Measurements from ENCODE around the gene SPATA2.
A peak's percentile ranks its signal among the peaks of the same experiment; 100 is the strongest.

Gene SPATA2

DNA sequence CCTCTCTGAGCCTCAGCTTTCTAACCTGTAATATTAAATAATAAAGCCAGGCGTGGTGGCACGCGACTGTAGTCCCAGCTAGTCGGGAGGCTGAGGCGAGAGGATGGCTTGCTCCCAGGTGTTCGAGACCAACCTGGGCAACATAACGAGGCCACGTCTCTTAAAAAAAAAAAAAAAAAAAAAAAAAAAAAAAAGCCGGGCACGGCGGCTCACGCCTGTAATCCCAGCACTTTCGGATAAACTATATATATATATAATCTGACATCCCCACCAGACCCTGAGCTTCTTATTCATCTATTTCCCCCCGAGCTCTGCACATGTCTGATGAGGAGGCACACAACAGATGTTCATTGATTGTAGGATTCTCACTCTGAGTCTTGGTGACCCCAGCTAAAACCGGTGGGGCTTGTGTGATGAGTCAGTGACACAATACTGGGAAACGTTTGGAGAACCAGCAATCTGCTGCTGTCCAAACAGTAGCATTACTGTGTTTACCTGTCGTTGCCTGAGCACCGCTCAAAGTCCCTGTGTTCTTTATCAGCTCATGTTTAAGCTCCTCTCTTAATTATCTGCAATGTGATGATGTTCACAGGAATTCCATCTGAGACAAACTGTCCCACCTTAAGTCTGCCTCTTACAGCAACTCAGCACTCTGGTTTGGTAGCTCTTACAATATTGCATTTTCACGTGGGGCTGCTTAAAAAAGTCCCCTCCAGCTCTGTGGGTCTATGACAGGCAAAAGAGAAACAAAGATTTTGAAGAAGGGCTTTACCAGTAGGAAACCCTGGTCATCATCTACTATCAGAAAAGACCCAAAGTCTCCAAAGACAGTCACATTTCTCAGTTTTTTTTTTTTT lies 1.0 kb upstream of the SPATA2 start:
- DNase-seq (ENCODE audit: low read depth) = no peak
- peak overlapping the region; percentile 92 for H3K4me3 ChIP-seq (replicated peaks; ENCODE audit: low read depth, low read length)
- TF ChIP-seq CTCF (IDR thresholded peaks at IDR 0.05; ENCODE audit: low read length, missing control alignments) = no peak

DNA sequence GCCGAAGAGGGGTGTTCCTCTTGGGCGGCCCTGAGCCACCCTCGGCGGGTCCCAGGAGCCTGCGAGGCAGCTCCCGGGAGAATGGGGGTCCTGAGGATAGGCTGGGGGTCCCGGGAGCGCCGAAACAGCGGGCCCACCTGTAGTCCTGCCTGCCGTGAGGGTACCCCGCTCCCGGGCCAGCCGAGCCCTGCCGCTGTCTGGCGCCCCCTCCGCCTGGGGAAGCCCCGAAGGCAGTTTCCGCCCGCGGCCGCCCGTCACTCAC lies 280 bp downstream of the SPATA2 start:
- TF ChIP-seq CTCF (IDR thresholded peaks at IDR 0.05; ENCODE audit: low read length, missing control alignments) = no peak
- no peak for DNase-seq (ENCODE audit: low read depth)
- H3K4me3 ChIP-seq (replicated peaks; ENCODE audit: low read depth, low read length) = peak overlapping the region; percentile 92

DNA sequence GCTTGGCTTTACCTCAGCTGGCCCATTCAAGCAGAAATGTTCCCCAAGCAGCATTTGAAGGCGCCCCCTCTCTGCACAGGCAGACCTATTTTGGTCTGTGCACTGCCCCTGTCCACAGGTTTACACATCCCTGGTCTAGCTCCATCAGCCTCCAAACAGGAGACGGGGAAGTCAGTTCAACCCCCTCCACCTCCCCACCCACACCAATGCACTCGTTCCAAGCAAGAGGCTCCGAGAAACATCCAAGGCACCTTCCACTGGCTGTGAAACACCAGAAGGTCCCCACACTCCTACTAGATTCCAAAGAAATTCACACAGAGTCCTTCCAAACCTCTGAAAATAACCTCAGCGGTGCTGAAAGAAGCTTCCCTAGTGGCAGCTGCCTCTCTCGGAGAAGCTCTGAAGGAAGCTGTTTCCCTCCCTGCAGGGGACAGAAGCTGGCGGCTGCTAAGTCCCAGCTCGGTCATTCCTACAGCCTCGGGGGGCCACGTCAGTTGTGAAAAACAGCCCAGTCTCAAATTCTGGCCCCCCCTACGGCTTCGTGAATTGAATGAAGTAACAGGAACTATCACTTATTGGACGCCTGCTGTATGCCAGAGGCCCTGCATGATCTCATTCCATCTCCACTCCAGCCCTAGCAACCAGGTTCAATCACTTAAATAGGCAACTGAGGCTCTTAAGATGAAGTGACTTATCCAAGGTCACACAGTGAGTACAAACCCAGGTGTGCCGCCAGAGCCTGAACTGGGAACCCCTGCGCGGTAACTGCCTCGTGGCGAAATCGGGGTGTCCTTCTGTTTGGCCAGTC lies 815 bp downstream of the SPATA2 start:
- TF ChIP-seq CTCF (IDR thresholded peaks at IDR 0.05; ENCODE audit: low read length, missing control alignments) = no peak
- DNase-seq (ENCODE audit: low read depth) = no peak
- H3K4me3 ChIP-seq (replicated peaks; ENCODE audit: low read depth, low read length) = peak overlapping the region; percentile 92

DNA sequence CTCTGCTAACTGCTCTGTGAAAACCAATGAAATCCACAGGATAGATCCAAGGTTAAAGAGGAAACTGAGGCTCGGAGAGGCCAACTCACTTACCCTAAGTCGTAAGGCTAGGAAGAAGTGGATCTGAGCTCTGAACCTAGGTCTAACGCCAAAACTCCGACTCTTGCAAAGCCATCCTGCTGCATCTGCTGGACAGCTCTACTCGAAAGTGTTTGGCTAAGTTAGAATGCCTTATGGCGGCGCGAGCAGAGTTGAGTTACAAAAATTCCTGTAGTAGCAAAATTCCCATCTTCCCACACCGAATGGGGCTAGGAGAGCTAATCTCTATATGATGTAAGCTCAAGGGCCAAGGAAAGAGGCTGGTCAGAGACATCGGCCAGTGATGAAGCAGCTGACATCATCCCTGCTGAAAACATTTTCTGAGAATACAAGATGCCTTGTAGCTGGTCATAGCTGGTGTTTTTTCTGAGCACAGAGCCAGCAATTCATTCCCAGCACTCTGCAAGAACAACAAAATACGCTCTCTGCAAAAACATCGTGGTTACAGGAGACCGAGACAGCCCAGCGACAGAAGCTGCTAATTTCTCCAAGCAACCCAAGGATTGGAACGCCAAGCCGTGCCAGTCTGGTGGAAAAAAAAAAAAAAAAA lies 1.8 kb downstream of the SPATA2 start:
- DNase-seq (ENCODE audit: low read depth) = no peak
- H3K4me3 ChIP-seq (replicated peaks; ENCODE audit: low read depth, low read length) = peak overlapping the region; percentile 92
- TF ChIP-seq CTCF (IDR thresholded peaks at IDR 0.05; ENCODE audit: low read length, missing control alignments) = no peak

DNA sequence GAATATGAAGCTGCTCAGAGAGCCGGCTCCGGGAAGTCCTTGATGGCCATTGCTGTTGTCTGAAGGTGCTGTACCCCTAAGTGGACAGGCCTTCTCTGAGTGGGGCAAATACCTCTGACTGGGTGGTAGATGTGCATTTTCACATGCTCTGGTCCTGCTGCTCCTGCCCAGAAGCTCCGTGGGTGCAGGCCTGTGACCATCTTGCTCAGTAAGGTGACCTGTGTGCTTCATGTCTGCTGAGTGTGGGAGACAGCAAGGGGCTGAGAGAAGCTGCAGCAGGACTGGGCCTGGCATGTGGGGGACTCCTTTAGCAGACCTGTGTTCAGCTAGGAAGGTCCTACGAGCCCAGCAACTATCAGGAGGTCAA lies 5.0 kb downstream of the SPATA2 start:
- H3K4me3 ChIP-seq (replicated peaks; ENCODE audit: low read depth, low read length) = no peak overlapping the region
- no peak for DNase-seq (ENCODE audit: low read depth)
- TF ChIP-seq CTCF (IDR thresholded peaks at IDR 0.05; ENCODE audit: low read length, missing control alignments) = no peak

DNA sequence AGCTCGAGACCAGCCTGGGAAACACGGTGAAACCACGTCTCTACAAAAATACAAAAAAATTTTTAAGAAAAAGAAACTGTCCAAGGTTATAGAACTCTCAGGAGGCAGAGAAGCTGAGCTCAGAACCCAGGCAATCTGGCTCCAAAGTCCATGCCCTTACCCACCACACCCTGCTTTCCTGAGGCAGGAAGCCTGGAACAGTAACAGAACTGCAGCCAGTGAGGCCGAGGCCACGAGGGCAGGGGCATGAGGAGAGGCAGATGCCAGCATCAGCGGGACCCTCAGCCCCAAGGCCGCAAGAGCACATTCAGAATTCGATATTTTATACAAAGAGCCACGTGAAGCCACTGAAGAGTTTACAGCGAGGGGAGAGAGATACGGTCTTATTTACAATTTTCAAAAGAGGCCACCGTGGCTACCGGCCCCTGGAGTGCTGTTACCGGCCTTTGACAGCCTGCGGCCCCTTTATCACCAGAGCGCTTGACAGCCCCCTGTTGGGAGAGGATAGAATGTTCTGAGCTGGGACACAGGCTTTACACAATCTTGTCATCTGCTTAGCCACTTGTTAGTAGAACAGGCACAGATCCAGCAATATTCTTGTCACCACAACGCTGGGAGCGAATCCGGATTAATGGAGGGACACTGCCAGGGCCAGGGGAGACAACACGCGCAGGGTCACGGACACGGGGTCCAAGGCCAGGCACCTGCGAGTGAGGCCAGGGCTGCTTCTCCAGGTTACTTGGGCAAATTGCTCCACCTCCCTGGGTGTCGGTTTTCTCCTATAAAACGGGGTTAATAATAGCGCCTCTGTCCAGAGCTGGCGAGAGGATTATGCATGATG lies 5.6 kb downstream of the SPATA2 start:
- peak; percentile 25 for TF ChIP-seq CTCF (IDR thresholded peaks at IDR 0.05; ENCODE audit: low read length, missing control alignments)
- H3K4me3 ChIP-seq (replicated peaks; ENCODE audit: low read depth, low read length) = no peak overlapping the region
- DNase-seq (ENCODE audit: low read depth) = no peak

All from fibroblast of pulmonary artery (primary cell).